NCI-H82 treated with DMSO at 0.1 percent for 48 hours (cell line): ENCODE measurements around the gene ODC1.

ENCODE experiments used
- DNase-seq: peaks from one replicate; lab custom pipeline; 2025; ENCODE audit not compliant: unreplicated experiment; lab: John Stamatoyannopoulos, UW

ODC1 gene

DNA sequence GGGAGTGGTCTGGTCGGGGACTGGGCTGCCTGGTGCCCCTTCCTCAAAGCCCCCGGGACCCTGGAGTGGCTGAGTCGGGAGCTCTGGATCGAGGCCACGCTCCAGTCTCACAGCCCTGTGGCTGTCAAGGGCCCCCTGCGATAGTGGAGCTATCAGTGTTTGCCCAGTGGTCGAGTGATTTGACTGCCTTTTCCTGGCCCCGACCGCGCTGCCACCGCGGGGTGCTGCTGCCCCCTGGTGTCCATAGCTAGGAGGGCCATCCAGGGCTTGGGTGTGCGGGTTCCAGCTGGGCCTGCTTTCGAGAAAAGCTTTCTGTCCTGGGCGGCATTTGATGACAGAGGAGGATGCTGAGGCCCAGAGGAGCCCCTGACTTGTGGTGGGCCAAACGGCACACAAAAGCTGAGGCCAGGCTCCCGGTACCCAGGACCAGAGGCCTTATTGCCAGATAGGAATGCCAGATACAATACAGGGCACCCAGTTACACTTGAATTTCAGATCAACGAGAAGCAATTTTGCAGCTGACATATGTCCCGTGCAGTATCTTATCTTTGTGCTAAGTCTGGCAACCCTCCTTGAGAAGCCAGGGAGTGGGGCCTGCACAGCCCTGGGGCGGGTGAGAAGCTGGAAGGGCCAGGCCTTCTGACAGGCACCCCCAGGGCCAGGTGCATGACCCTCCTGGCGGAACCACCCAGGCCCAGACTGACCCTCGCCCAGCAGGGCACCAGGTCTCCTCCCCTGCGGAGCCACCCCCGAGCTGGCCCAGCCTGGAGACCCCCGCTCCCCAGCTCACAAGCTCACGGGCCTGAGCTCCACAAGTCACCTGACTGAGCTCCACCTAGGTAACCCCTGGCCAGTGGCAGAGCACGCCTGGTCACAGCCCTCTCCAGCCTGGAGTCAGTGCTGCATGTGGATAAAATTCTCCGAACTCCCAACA lies 13.0 kb downstream of the ODC1 start:
- DNase-seq: peak; percentile 46

DNA sequence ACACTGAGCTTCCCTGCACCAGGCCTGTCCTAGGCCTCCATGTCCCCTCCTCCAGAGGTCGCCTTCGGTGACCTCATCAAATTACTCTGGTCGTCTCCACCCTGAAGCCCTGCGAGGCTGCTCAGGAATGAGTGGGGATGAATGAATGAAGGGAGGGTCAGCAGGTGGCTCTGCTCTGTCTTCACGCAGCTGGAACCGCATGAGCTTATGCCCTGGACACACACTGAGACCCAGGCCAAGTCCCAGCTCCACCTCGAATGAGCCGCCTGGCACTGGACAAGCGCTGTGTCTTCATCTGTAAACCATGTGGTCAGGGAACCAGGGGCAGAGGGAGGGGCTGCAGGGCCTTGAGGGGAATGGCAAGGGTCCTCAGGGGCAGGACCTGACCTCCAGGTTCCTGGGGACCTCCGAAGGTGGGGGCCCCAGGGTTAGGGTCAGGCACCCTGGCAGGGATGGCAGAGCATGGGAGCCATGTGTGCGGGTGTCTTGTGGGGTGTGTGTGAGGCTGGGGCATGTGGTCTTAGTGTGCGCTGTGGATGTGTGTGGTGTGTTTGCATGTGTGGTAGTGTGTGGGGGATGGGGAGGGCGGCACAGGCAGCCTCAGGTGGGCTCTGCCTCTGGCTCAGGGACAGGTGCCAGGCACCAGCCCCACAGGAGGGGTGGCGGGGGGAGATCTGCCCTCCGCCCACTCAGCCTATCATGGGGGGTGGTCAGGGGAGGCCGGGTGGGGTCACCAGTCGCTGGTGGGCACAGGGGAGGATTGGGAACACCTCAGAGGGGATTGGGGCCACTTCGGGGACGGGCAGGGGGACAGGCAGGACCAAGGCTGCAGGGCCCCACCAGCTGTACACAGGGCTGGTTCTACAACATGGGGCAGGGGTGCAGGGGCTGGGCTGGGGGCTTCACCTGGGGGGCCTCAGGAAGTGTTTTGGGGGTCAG lies 13.9 kb downstream of the ODC1 start:
- DNase-seq: no peak

DNA sequence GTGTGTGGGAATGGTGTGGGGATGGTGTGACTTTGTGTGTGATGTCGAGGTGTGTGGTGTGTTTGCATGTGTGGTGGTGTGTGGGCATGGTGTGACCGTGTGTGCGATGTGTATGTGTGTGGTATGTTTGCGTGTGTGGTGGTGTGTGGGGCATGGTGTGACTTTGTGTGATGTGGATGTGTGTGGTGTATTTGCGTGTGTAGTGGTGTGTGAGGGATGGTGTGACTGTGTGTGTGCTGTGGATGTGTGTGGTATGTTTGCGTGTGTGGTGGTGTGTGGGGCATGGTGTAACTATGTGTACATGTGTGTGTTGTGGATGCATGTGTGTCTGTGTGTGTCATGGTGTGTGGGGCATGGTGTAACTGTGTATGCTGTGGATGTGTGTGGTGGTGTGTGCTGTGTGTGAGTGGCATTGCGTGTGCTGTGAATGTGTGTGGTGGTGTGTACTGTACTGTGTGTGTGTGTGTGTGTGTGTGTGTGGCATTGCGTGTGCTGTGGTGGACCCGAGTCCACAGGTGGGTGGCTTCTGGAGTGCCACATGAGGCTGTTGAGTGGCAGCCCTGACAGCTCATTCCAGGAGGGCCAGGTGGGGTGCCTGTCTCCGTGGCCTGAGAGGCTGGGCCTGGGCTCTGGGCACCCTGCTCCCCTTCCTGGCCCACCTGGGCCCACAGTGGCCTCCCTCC lies 14.7 kb downstream of the ODC1 start:
- DNase-seq: no peak

DNA sequence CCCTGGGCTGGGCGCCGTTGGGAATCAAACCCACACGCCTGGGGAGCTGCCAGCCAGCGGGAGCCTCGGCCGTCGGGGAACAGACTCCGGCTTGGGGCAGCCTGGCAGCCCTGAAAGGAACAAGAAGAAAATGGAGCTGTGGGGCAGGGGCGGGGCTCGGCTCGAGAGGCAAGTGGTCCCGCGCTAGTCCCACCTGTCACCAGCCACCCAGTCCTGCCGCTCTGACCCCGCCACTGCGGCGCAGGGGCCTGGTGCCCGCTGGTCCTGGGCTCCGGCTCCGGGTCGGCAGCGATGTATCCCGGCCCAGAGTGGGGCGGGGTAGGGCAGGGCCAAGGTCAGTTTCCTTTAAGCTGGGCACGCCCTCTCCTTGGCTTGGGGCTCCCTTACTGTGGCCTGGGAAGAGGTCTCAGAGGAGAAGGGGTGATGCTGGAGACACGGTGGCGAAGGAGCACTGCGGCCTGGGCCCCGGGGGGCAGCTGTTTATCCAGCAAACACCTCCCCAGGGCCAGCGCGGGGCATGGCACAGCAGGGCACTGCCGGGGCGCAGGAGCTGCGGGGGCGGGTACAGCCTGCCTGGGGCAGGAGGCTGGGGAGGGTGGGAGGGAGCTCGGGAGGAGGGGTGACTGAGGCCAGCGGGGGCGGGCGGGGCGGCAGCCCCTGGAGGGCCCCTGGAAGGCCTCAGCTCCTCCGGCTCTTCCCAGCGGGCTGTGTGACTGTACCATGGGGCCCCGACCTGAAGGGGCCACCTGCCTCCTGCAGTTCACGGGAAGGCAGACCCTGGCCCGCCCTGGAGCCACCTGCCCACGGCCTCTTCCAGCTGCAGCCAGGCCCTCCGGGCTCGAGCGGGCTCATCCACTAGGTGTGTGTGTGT lies 15.6 kb downstream of the ODC1 start:
- no peak for DNase-seq

DNA sequence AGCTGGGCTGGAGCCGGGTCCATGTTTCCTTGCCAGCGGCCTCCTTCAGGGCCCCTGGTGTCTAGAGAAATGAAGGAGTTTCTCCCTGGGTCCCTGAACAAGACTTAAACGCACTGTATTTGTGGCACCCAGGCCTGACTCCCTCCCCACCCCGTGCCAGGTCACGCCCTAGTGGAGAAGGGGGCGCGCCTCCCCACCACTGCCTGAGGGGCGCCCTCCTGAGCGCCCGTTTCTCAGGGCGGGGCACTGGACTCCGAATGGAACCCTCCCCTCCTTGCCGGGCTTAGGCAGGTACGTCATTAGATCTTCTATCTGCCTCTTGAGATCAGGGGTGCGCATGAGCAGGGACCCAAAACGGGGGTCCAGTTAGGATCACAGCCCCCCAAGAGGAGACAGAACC lies 16.3 kb downstream of the ODC1 start:
- no peak for DNase-seq

DNA sequence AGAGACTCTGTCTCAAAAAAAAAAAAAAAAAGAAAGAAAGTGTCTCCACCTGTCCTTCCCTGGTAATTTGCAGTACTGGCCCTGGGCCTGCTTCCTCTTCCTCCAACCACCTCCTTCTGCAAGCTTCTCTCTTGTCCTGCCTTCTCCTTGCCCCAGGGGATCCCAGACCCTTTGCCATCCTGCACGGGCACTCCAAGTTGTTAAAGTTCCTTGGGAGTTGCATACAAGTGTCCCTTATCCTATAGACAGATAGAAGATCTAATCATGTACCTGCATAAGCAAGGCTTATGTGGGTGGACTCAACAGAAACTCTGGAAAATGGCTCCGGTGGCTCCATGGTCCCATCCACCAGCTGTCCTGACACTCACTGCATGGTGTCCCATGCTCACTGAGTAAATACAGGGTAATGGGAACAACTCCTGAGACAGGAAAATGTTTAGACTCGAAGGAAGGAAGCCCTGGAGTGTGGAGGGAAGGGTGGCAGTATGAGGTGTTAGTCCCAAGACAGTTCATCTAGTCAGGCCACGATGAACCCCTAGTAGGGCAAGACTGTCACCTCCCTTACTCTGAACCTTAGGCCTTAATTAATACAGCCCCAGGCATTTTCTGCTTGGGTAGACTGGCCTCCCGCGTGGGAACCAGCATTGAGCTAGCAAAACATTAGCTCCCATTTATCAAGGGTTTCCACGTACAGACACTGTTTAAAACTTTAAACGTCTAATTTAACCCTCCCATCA lies 17.1 kb downstream of the ODC1 start:
- DNase-seq: no peak

DNA sequence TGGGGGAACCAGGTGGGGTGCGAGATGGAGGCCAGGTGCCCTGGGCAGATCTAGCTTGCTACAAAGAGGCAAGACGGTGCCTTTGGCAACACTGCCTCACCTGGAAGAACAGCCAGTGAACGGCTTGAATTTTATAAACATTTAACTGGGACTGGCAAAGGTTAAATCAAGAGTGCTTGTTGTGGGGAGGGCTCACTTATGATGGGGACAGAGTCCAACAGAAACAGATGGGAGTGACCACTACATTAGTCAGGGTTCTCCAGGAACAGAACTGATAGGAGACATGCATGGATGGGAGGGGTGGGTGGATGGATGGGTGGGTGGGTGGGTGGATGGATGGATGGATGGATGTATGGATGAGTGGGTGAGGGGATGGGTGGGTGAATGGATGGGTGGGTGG lies 19.2 kb downstream of the ODC1 start:
- no peak for DNase-seq

DNA sequence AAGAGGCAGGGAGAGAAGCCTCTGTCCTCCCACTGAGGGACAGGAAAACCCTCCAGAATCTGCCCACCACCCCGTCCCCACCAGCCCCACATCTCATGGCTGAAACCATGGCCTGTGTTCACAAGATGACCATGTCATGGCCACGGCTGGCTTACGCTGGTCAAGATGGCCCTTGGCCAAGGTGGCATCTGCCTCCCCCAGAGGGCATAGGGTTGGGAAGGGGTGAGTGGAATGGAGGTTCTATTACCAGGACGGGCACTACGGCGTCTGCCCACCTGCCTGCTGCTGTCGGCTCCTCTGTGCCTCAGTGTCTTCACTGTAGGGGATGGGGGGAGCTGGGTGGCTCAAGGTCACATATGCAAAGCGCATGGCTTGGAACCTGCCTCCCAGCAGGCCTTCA lies 19.8 kb downstream of the ODC1 start:
- DNase-seq: no peak

DNA sequence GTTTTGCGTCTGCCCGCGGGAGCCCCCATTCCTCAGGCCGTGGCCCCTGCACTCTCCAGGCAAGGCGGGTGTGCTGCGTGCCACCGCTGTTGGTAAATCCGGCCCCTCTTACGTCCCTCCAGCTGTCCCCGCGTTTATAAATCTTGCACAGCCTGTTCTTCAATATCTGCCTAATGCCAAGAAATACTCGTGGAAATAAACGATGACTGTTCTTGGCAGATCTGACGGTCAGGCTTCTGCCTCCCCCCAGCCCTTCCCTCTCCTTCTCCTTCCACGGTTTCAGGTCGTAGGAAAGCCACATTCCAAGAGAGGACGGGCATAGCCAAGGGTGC lies 20.5 kb downstream of the ODC1 start:
- DNase-seq: no peak

DNA sequence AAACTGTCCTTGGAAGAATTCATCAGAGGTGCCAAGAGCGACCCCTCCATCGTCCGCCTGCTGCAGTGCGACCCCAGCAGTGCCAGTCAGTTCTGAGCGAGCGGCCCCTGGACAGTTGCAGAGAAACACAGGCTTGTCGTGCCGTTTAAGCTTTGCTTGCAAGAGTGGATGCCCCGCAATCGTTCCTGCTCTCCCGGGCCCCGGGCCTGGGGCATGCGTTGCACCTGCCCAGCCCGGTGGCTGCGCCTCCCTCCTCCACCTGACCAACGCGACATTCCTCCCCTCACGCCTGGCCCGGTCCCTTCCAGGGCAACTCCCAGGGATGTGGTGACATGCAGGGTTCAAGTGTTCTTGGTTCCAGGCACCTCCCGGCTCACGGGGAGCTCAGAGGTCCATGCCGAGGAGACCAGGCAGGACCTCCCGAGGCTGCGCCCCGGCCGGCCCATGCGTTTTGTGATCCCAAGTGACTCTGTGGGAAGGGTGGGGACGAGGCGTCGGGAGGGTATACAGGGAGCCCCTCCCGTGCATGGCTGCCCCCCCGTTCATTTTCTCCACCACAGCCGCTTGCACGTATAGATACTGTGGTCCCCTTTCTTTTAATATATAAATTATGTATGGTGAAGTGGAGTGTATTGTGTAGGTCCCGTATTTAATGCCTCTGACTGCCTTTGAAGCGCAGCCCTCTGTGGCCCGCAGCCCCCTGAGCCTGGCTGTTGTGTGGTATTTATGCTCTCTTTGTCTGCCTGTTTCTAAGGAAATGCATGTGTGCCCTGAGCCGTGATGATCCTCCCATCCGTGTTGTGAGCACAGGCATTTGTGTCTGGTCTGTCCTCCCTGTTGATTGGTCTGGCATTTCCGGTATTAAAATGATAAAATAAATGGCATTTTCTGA lies 21.2 kb downstream of the ODC1 start:
- no peak for DNase-seq

DNA sequence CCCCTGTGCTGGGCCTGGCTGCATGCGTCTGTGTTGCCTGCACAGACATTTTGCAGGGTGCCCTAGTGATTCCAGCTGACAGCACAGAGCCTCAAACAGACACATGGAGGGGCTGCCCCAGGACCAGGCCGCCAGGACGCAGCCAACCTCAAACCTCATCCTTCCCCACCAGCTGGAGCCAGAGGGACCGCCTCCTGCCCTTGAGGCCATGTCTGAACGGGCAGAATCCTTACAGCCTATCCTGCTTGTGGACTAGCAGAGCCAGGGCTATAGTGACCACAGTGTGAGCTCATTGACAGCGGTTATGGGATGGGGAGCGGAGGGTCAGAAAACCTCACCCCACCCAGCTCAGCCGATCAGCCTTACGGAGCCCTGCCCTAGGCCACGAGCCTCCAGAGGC lies 22.4 kb downstream of the ODC1 start:
- no peak for DNase-seq

DNA sequence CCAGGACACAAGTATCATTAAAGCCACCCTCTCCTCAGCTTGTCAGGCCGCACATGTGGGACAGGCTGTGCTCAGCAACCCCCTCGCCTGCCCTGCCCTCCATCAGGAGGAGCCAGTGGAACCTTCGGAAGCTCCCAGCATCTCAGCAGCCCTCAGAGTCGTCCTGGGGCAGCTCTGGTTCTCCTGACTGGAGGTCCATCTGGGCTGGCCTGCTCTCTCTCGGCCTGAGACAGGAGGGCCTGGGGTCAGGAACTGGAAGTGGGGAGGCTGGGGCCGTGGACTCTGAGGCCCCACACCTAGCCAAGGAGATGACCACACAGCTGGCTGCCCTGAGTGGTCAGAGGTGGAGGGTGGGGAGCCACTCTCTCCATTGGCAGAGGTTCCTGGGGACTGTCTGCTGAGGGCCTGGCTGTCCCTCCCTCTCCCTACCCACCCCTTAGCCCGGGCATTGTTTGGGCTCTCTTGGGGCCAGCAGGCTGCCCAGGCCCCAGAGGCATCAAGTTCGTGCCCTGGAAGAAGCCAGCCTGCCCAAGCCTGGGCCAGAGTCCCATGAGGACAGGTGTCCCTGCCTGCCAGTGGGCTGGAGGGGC lies 23.1 kb downstream of the ODC1 start:
- no peak for DNase-seq

DNA sequence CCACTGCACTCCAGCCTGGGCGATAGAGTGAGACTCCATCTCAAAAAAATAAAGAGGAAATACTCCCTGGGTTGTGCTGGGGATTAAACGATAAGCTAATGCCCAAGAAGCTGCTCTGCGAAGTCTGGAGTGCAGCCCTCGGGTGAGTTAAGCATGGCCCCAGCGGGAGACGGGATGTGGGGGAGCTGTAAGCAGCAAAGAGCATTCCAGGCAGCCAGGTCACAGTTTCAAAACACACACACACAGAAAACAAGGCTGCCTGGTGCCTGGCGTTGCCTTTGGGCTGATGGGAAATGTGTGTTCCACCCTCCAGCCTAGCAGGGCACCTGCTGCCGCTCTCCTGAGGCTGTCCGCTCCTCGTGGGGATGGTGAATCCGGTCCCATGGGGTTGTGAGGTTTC lies 24.1 kb downstream of the ODC1 start:
- no peak for DNase-seq

DNA sequence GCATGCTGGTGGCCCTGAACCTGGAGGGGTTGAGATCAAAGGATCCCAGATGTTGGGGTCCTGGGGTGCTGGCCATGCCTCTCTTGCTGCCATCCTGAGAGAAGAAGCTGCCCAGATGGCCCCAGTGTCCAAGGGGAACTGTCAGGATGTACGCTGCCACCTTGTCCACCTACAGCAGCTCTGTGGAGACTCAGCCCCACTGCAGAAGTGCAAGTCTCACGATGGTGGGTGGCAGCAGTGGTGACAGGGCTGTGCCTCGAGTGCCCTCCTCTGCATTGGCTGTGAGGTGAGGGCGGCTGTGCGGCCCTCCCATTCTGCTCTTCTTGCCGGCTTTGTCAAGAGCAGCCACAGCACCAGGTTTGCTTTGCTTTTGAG lies 24.7 kb downstream of the ODC1 start:
- no peak for DNase-seq

DNA sequence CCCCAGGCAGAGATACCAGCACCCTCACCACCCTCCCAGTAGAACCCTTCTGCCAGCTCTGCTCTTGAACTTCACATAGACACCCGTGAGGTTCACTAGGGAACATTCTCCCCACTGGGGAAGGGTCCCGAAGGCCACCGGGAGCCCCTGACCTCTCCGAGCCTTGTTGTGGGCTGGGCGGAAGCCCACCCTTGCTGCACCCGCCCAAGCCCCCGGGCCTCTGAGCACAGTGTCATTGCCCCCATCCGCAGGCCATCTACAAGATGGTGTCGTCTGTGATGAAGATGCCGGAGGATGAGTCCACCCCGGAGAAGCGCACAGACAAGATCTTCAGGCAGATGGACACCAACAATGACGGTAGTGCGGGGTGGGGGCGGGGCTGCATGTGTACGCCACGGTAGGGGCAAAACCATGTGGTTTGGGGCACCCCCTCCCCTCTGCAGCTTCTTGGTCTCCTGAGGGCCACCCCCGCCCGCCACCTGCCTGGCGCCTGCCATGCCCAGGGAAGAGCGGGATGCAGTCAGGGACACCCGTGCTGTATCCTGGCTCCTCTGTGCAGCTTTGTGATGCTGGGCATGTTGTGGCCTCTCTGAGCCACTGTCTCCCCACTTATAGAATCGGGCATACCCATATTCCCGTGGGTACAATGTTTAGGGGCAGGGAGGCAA lies 25.3 kb downstream of the ODC1 start:
- no peak for DNase-seq

DNA sequence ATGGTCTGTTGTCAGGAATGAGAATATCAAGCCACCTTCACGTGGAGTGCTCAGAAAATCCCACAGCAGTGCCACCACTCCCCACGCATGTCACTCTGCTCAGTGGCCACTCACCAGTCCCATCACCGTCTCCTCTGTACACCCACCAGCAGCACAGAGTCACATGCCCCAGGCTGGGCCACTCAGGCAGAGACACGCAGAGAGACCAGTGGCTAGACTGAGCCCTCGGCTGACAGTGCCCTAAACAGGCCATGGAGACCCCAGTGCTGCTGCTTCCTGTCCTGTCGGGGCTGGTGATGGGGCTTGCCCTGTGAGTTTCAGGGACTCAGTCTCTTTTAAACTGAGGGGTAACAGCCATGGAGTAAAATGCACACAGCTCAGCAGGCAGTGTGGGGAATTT lies 25.9 kb downstream of the ODC1 start:
- no peak for DNase-seq

DNA sequence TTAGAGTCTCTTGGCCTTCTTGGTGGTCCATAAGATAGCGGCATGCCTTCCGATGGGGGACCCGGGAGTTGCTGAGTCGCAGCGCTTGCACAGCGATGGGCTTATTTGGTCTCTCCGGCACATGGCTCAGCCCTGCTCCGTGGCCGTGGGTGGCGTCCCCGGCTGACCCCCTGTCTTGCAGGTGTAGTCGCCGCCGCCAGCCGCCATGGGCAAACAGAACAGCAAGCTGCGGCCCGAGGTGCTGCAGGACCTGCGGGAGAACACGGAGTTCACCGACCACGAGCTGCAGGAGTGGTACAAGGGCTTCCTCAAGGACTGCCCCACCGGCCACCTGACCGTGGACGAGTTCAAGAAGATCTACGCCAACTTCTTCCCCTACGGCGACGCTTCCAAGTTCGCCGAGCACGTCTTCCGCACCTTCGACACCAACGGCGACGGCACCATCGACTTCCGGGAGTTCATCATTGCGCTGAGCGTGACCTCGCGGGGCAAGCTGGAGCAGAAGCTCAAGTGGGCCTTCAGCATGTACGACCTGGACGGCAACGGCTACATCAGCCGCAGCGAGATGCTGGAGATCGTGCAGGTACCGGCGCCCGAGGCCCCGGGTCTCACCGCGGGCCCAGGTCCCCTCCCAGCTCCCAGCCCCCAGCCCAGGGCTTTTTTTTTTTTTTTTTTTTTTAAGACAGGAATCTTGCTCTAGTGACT lies 28.4 kb downstream of the ODC1 start:
- DNase-seq: no peak
